Measurements from ENCODE around the gene PNCK. TPM values are rescaled to one million over a fixed set of nuclear protein-coding genes. Genes with fewer than 3 reads are reported as not detected.
A peak's percentile ranks its signal among the peaks of the same experiment; 100 is the strongest.
"Not testable (repeated sequence)": the region's sequence is repeated elsewhere in the genome, so short reads cannot be mapped to it uniquely, and the experiment has no call there.

Gene PNCK
- total and polyA plus RNA-seq, 2 experiments from 2014 or later: 3.5 to 11.9 TPM

DNA sequence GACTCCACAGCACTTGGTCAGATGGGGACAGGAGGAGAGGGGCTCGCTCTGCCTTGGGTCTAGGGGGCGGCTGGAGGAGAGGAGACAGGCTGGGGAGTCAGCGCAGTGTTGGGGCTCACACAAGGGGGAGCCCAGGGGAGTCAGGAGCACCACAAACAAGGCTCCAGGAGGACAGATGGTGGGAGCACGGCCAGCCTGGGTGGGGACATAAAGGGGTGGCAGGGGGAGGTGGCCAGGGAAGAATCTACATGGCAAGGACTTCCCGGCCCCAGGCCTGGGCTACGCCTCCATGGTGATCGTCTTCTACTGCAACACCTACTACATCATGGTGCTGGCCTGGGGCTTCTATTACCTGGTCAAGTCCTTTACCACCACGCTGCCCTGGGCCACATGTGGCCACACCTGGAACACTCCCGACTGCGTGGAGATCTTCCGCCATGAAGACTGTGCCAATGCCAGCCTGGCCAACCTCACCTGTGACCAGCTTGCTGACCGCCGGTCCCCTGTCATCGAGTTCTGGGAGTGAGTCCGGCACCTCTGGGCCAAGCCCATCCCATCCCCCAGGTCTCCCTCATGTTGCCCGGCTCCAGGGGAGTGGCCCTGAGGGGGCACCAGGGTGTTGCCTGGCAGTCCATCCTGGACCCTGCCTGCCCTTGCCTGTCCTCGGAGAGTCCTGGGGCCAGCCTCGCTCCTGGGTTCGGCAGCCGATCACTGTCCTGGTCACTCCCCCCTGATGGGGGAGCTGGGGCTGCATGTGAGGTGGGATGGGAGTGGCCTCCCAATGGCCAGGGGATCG, 17.6 kb upstream of the PNCK start:
- H3K36me3 Mint-ChIP-seq (ENCODE audit: low read depth): peaks cover 14% of the 10 kb centered on the region; the same call in 2 of the 3 replicates

DNA sequence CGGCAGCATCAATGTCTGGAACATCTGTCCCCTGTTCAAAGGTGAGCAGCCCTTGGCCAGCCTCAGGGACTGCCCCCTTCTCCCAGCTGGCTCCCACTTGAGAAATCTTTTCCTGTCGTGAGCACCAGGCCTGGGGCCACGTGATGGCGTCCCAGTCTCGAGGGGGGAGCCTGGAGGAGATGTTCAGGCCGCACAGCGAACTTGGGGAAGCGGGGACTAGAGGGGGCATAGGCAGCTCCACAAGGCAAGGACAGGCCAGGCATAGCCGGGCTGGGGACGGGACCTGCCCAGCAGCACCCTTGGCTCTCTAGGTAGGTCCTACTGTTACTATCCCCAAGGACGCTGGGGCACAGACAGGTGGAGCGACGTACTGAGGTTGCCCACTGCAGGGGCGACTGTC, 16.9 kb upstream of the PNCK start:
- TF ChIP-seq NANOG (IDR thresholded peaks at IDR 0.05; ENCODE audit: borderline replicate concordance): no peak
- TF ChIP-seq, protein P1, sequence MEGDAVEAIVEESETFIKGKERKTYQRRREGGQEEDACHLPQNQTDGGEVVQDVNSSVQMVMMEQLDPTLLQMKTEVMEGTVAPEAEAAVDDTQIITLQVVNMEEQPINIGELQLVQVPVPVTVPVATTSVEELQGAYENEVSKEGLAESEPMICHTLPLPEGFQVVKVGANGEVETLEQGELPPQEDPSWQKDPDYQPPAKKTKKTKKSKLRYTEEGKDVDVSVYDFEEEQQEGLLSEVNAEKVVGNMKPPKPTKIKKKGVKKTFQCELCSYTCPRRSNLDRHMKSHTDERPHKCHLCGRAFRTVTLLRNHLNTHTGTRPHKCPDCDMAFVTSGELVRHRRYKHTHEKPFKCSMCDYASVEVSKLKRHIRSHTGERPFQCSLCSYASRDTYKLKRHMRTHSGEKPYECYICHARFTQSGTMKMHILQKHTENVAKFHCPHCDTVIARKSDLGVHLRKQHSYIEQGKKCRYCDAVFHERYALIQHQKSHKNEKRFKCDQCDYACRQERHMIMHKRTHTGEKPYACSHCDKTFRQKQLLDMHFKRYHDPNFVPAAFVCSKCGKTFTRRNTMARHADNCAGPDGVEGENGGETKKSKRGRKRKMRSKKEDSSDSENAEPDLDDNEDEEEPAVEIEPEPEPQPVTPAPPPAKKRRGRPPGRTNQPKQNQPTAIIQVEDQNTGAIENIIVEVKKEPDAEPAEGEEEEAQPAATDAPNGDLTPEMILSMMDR (conservative IDR thresholded peaks at IDR 0.05; ENCODE audit: low read depth in 2 of 2): no peak
- no peak for TF ChIP-seq EZH2phosphoT487 (IDR thresholded peaks at IDR 0.05; ENCODE audit: unreplicated experiment)
- no peak for TF ChIP-seq CREB1 (CRISPR knock-in tag; IDR thresholded peaks at IDR 0.05; ENCODE audit: low read depth)
- TF ChIP-seq POLR2AphosphoS5 (IDR thresholded peaks at IDR 0.05; ENCODE audit: low read depth): no peak
- H3K36me3 Mint-ChIP-seq (ENCODE audit: low read depth): peaks cover 9% of the 10 kb centered on the region; the same call in 2 of the 3 replicates
- no peak for ATAC-seq
- DNase-seq (ENCODE audit: low spot score): no peak
- Histone ChIP-seq H3K9me2 (ENCODE audit: insufficient read depth) (no peaks in the 10 kb centered on the region), H3F3A (replicated peaks; ENCODE audit: low read depth) (no peaks in the 10 kb centered on the region), H4K20me1 (replicated peaks; ENCODE audit: insufficient read depth) (no peaks in the 10 kb centered on the region), H3K4me2 (no peak overlapping the region), H3K27ac (ENCODE audit: low read depth) (no peak overlapping the region), H3K27me3 (ENCODE audit: insufficient read depth) (no peaks in the 10 kb centered on the region), H3K36me3 (ENCODE audit: insufficient read depth) (no peaks in the 10 kb centered on the region), H3K79me2 (replicated peaks; ENCODE audit: insufficient read depth) (no peaks in the 10 kb centered on the region), H2AFZ (no peak overlapping the region), H3K4me3 (no peak overlapping the region), H3K4me1 (ENCODE audit: insufficient read depth) (no peaks in the 10 kb centered on the region; the same call in 1 of the 2 replicates)
- peak overlapping the region; percentile 32; the same call in 1 of the 3 replicates for H3K4me3 Mint-ChIP-seq
- no peak overlapping the region for H3K27ac Mint-ChIP-seq
- H3K9me3 Mint-ChIP-seq: peaks cover 3% of the 10 kb centered on the region; the same call in 1 of the 3 replicates
- peaks cover 4% of the 10 kb centered on the region for H3K27me3 Mint-ChIP-seq (ENCODE audit: insufficient read depth, low read depth, poor library complexity)
- H3K4me1 Mint-ChIP-seq: peaks cover 11% of the 10 kb centered on the region

More for the DNA sequence above, 17.6 kb upstream of the PNCK start:
- H3K36me3 ChIP-seq (ENCODE audit: insufficient read depth); H3K79me2 ChIP-seq (replicated peaks; ENCODE audit: insufficient read depth); H3K9me2 ChIP-seq (ENCODE audit: insufficient read depth); H3K9me3 Mint-ChIP-seq; H3K4me3 Mint-ChIP-seq; DNase-seq (ENCODE audit: low spot score); H3K4me1 Mint-ChIP-seq; H2AFZ ChIP-seq; H3K27ac ChIP-seq (ENCODE audit: low read depth); H3K27ac Mint-ChIP-seq; H3F3A ChIP-seq (replicated peaks; ENCODE audit: low read depth); H4K20me1 ChIP-seq (replicated peaks; ENCODE audit: insufficient read depth); H3K27me3 ChIP-seq (ENCODE audit: insufficient read depth); H3K4me1 ChIP-seq (ENCODE audit: insufficient read depth); H3K4me2 ChIP-seq; H3K4me3 ChIP-seq; H3K27me3 Mint-ChIP-seq (ENCODE audit: insufficient read depth, low read depth, poor library complexity); ATAC-seq: not testable (repeated sequence)

DNA sequence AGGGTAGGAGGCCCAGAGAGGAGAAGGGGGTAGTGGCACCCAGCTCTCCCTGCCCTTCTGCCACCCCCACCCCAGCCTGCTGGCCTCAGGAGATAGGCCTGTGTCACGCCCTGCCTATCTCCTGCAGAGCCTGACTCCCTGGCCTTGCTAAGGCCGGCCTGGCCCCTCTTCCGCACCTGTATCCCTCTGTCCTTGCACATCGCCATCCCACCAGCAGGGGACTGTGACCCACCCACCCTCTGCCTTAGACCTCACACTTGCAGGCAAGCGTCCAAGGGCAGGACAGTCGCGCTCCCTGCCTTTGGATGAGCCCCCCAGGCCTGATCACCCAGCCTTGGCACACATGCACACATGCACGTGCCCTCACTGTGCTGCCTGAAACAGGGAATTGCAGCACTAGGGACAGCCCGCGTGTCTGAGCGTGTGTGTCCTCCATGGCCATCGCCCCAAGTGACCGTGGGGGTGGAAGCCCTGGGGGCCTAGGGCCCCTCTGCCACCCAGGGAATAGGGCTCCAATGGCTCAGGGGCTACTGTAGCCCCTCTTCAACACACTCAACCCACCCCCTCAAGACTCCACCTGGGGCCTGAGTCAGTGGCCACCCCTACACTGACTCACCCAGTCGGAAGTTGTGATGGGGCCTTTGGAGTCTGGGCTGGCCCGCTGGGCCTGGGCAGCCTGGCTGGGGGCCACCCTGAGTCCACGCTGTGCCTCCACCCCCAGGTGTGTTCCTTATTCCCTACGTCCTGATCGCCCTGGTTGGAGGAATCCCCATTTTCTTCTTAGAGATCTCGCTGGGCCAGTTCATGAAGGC, 16.2 kb upstream of the PNCK start:
- no peak overlapping the region for H3K27ac ChIP-seq (ENCODE audit: low read depth)
- no peaks in the 10 kb centered on the region for H3K9me2 ChIP-seq (ENCODE audit: insufficient read depth)
- H3K4me3 ChIP-seq: peak overlapping the region; percentile 48
- Mint-ChIP-seq H3K4me3 (peak overlapping the region; percentile 66), H3K27ac (no peak overlapping the region), H3K9me3 (peaks cover 3% of the 10 kb centered on the region; the same call in 1 of the 3 replicates), H3K27me3 (ENCODE audit: insufficient read depth, low read depth, poor library complexity) (peaks cover 4% of the 10 kb centered on the region), H3K4me1 (peaks cover 13% of the 10 kb centered on the region), H3K36me3 (ENCODE audit: low read depth) (peaks cover 9% of the 10 kb centered on the region; the same call in 2 of the 3 replicates)
- no peaks in the 10 kb centered on the region; the same call in 1 of the 2 replicates for H3K4me1 ChIP-seq (ENCODE audit: insufficient read depth)
- H4K20me1 ChIP-seq (replicated peaks; ENCODE audit: insufficient read depth): no peaks in the 10 kb centered on the region
- no peaks in the 10 kb centered on the region for H3K36me3 ChIP-seq (ENCODE audit: insufficient read depth)
- H3F3A ChIP-seq (replicated peaks; ENCODE audit: low read depth): no peaks in the 10 kb centered on the region
- no peaks in the 10 kb centered on the region for H3K79me2 ChIP-seq (replicated peaks; ENCODE audit: insufficient read depth)
- ATAC-seq (peak; percentile 26), DNase-seq (ENCODE audit: low spot score) (no peak)
- H3K4me2 ChIP-seq: peak overlapping the region; percentile 66; the same call in 1 of the 2 replicates
- H2AFZ ChIP-seq: no peak overlapping the region
- H3K27me3 ChIP-seq (ENCODE audit: insufficient read depth): no peaks in the 10 kb centered on the region
- no peak for TF ChIP-seq POLR2AphosphoS5 (IDR thresholded peaks at IDR 0.05; ENCODE audit: low read depth)
- no peak for TF ChIP-seq ZNF114 (CRISPR knock-in tag; IDR thresholded peaks at IDR 0.05)
- TF ChIP-seq EZH2 (IDR thresholded peaks at IDR 0.05; ENCODE audit: low read depth, unreplicated experiment): no peak
- no peak for TF ChIP-seq JUNB (IDR thresholded peaks at IDR 0.05; ENCODE audit: unreplicated experiment)
- no peak for TF ChIP-seq EZH2phosphoT487 (IDR thresholded peaks at IDR 0.05; ENCODE audit: unreplicated experiment)

Data from GM23338 (cell line).